Measurements from ENCODE around the gene SLC25A22.

Gene SLC25A22

DNA sequence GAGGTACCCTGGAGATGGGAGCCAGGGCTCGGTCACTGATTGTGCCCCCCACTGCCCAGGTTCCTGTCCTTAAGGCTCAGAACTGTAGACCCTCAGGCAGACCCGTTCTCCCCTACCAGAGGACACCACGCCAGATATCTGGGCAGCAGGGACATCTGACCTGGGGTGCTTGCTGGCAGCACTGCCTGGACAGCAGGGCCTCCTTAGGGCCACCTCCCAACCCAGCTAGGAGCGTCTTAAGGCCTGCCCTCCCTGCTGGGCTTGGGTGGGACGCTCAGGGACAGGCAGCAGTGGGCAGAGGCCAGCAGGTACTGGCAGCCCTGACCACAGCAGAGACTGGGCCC lies 41.2 kb upstream of the SLC25A22 start:
- DNase-seq (ENCODE audit: low read depth in 1 of 2, low spot score in 1 of 2) = no peak
- no peak for TF ChIP-seq JUND (IDR thresholded peaks at IDR 0.05; ENCODE audit: low read depth)
- in situ Hi-C loops (cut with HindIII; ENCODE audit: low pct_unique_long_range_greater_than_20kb, low sequenced_read_pairs) = no loop called here

GRCh38 chr11:838441-839279 lies 40.6 kb upstream of the SLC25A22 start:
- peak in 1 of 2 experiments; percentile 46 for DNase-seq (ENCODE audit: low read depth in 1 of 2, low spot score in 1 of 2)
- in situ Hi-C loops (cut with HindIII; ENCODE audit: low pct_unique_long_range_greater_than_20kb, low sequenced_read_pairs) = no loop called here
- no peak for TF ChIP-seq JUND (IDR thresholded peaks at IDR 0.05; ENCODE audit: low read depth)

- DNase-seq (ENCODE audit: low read depth in 1 of 2, low spot score in 1 of 2) = no peak
- no peak for TF ChIP-seq JUND (IDR thresholded peaks at IDR 0.05; ENCODE audit: low read depth)
- in situ Hi-C loops (cut with HindIII; ENCODE audit: low pct_unique_long_range_greater_than_20kb, low sequenced_read_pairs) = no loop called here
Measured at GRCh38 chr11:837990-838307, 39.9 kb upstream of the SLC25A22 start.

DNA sequence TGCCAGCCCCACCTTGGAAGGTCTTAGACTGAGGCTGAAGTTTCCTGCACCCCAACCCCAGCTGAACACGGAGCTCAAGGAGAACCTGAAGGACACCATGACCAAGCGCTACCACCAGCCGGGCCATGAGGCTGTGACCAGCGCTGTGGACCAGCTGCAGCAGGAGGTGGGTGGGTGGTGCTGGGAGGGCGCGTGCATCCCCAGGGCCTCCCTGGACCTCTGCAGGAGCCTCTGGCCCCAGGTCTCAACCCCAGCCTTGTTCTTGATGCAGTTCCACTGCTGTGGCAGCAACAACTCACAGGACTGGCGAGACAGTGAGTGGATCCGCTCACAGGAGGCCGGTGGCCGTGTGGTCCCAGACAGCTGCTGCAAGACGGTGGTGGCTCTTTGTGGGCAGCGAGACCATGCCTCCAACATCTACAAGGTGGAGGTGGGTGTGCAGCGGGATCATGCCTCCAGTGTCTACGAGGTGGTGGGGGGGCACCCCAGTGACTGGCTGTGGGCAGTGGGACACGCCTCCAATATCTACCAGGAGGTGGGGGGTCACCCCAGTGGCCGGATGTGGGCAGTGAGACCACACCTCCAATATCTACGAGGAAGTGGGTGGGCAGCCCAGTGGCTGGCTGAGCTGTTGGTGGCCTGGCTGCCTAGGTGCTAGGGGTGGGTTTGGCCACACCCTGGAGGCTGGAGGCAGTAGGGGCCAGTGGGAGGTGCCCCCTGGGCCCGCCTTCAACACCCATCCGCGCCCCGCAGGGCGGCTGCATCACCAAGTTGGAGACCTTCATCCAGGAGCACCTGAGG lies 39.3 kb upstream of the SLC25A22 start:
- in situ Hi-C loops (cut with HindIII; ENCODE audit: low pct_unique_long_range_greater_than_20kb, low sequenced_read_pairs) = no loop called here
- no peak for DNase-seq (ENCODE audit: low read depth in 1 of 2, low spot score in 1 of 2)
- TF ChIP-seq JUND (IDR thresholded peaks at IDR 0.05; ENCODE audit: low read depth) = no peak

- in situ Hi-C loops (cut with HindIII; ENCODE audit: low pct_unique_long_range_greater_than_20kb, low sequenced_read_pairs) = no loop called here
- no peak for DNase-seq (ENCODE audit: low read depth in 1 of 2, low spot score in 1 of 2)
- no peak for TF ChIP-seq JUND (IDR thresholded peaks at IDR 0.05; ENCODE audit: low read depth)
Measured at GRCh38 chr11:836700-837099, 38.6 kb upstream of the SLC25A22 start.

- DNase-seq (ENCODE audit: low read depth in 1 of 2, low spot score in 1 of 2) = no peak
- in situ Hi-C loops (cut with HindIII; ENCODE audit: low pct_unique_long_range_greater_than_20kb, low sequenced_read_pairs) = no loop called here
- TF ChIP-seq JUND (IDR thresholded peaks at IDR 0.05; ENCODE audit: low read depth) = no peak
Measured at GRCh38 chr11:836274-836673, 38.2 kb upstream of the SLC25A22 start.

- DNase-seq (ENCODE audit: low read depth in 1 of 2, low spot score in 1 of 2) = peak; percentile 18 to 59
- in situ Hi-C loops (cut with HindIII; ENCODE audit: low pct_unique_long_range_greater_than_20kb, low sequenced_read_pairs) = no loop called here
- TF ChIP-seq JUND (IDR thresholded peaks at IDR 0.05; ENCODE audit: low read depth) = no peak
Measured at GRCh38 chr11:834371-835316, 36.6 kb upstream of the SLC25A22 start.

GRCh38 chr11:833849-834311 lies 35.8 kb upstream of the SLC25A22 start:
- DNase-seq (ENCODE audit: low read depth in 1 of 2, low spot score in 1 of 2) = no peak
- TF ChIP-seq JUND (IDR thresholded peaks at IDR 0.05; ENCODE audit: low read depth) = no peak
- in situ Hi-C loops (cut with HindIII; ENCODE audit: low pct_unique_long_range_greater_than_20kb, low sequenced_read_pairs) = no loop called here

DNA sequence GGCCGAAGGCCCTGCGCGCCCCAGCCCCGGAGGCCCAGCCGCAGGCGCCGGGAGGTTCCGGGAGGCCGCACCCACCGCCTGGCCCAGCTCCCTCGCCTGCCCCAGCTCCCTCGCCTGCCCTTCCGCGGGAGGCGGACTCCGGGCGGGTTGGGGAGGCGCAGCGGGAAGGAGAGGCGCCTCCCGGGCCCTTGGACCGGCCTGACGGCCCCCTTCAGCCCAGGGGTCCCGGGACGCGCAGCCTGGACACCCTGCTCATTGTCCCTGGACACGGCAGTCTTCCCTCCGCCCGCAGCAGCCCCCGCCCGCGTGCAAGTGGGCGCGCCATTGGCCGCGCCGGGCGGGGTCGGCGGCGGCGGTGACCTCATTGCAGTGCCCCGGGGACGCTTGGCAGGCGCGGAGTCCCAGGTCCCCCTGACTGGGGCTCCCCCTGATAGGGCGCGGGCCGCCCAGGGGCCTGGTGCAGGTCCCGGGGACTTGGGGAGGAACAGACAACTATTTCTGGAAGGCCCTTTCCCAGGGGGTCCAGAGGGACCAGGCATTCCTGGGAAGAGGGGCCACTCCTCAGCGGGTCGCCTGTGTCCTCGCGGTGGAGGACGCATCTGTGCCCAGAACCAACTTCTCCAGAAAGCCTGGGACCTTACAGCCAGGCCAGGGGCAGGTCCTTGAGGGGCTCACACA lies 35.2 kb upstream of the SLC25A22 start:
- TF ChIP-seq JUND (IDR thresholded peaks at IDR 0.05; ENCODE audit: low read depth) = no peak
- DNase-seq (ENCODE audit: low read depth in 1 of 2, low spot score in 1 of 2) = no peak
- in situ Hi-C loops (cut with HindIII; ENCODE audit: low pct_unique_long_range_greater_than_20kb, low sequenced_read_pairs) = no loop called here

- no peak for TF ChIP-seq JUND (IDR thresholded peaks at IDR 0.05; ENCODE audit: low read depth)
- in situ Hi-C loops (cut with HindIII; ENCODE audit: low pct_unique_long_range_greater_than_20kb, low sequenced_read_pairs) = no loop called here
- peak; percentile 26 to 69 for DNase-seq (ENCODE audit: low read depth in 1 of 2, low spot score in 1 of 2)
Measured at GRCh38 chr11:832529-833113, 34.5 kb upstream of the SLC25A22 start, which contains the start of gene CD151. TSS of gene CD151 (plus strand) at chr11:832952. CDS start at chr11:836070, 3,118 bp downstream.

DNA sequence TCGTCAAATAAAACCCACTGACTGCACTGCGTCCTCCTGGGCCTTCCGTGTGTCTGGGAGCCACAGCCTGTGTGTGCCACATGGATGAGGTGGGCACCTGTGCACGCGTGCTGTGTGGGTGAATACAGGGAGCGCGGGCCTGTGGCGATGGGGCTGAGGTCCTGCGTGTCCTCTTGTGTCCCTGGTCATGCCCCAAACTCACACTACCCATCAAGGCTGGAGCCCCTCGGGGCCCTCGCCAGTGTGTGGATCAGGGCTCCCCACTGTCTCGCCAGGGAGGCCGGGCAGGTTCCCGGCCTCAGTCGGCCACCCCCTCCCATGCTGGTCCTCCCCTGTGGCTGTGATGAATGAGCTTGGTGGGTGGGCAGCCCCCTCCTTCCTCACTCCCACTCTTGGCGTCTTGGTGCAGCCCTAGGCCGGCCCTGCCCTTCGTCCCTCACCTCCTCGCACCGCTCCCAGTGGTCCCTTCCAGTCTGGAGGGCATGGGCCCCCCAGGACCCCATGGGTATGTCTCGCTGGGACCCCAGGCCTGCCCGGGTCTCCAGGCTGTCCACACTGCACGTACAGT lies 34.0 kb upstream of the SLC25A22 start:
- in situ Hi-C loops (cut with HindIII; ENCODE audit: low pct_unique_long_range_greater_than_20kb, low sequenced_read_pairs) = no loop called here
- TF ChIP-seq JUND (IDR thresholded peaks at IDR 0.05; ENCODE audit: low read depth) = no peak
- DNase-seq (ENCODE audit: low read depth in 1 of 2, low spot score in 1 of 2) = no peak
